ENCODE data around the gene CFAP100.
A peak's percentile ranks its signal among the peaks of the same experiment; 100 is the strongest.

CFAP100 gene

DNA sequence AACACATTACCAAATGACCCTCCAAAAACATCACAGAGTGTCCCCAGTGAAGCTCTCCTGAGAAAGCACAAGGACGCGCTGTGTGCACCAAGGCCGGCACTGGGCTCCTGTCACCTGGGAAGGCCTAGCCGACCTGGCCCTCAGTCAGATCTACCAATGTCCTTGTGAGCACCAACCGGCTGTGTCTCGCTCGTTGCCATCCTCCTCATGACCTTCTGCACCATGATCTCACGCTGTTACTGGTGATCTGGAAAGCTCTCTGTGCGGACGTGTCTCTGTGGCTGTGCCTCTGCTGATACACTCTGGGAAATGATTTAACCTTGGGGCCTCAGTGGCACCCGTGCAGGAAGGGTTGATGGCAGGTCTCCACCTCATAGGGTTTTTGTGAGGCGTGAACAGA is 56.8 kb downstream of the CFAP100 start:
- Mint-ChIP-seq H3K27me3 (ENCODE audit: low read depth, poor library complexity) (no peaks in the 10 kb centered on the region), H3K9me3 (no peaks in the 10 kb centered on the region), H3K4me1 (peaks cover 6% of the 10 kb centered on the region), H3K27ac (peak overlapping the region; percentile 55), H3K4me3 (no peak overlapping the region), H3K36me3 (ENCODE audit: low read depth) (peaks cover 27% of the 10 kb centered on the region)
- no peak for DNase-seq
- TF ChIP-seq, protein P1, sequence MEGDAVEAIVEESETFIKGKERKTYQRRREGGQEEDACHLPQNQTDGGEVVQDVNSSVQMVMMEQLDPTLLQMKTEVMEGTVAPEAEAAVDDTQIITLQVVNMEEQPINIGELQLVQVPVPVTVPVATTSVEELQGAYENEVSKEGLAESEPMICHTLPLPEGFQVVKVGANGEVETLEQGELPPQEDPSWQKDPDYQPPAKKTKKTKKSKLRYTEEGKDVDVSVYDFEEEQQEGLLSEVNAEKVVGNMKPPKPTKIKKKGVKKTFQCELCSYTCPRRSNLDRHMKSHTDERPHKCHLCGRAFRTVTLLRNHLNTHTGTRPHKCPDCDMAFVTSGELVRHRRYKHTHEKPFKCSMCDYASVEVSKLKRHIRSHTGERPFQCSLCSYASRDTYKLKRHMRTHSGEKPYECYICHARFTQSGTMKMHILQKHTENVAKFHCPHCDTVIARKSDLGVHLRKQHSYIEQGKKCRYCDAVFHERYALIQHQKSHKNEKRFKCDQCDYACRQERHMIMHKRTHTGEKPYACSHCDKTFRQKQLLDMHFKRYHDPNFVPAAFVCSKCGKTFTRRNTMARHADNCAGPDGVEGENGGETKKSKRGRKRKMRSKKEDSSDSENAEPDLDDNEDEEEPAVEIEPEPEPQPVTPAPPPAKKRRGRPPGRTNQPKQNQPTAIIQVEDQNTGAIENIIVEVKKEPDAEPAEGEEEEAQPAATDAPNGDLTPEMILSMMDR (IDR thresholded peaks at IDR 0.05): no peak

DNA sequence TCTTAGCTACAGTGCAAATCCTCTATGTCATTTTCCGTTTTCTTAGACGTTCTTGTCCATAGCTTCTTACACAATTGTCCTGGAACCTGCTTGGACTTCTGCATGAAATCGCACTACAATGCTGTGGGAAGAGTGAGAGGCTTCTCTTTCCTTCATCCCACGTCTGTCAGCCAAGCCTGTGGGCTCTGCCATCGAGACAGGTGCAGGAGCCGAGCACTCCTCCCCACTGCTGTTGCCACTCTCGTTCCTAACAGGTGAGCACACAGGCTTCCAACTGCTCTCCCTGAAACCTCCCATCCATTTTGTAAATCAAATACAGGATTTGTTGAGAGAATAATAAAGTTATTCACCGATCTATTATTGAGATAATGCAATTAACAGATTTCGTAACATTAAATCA is 57.5 kb downstream of the CFAP100 start:
- H3K36me3 Mint-ChIP-seq (ENCODE audit: low read depth): peaks cover 34% of the 10 kb centered on the region
- TF ChIP-seq, protein P1 (IDR thresholded peaks at IDR 0.05): no peak
- H3K9me3 Mint-ChIP-seq: no peaks in the 10 kb centered on the region
- no peak for DNase-seq
- peak overlapping the region; percentile 55 for H3K27ac Mint-ChIP-seq
- no peak overlapping the region for H3K4me3 Mint-ChIP-seq
- H3K27me3 Mint-ChIP-seq (ENCODE audit: low read depth, poor library complexity): no peaks in the 10 kb centered on the region
- peaks cover 6% of the 10 kb centered on the region for H3K4me1 Mint-ChIP-seq

DNA sequence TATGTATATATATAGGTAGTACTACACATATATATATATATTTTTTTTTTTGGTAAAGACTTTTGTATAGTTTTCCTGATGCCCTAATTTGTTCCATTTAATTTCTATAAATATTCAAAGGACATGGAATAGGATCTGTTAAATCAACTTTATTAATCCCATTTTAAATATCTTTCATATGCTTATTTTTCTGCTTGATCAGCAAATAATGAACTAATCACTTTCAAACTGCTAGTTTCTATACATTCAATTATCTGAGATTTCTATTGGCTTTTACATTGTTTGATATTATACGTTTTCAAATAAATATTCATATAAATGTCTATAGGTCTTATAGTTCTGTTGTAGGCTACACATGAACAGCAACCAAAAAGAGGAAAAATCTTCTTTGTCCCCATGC is 59.3 kb downstream of the CFAP100 start:
- Mint-ChIP-seq H3K36me3 (ENCODE audit: low read depth) (peaks cover 45% of the 10 kb centered on the region), H3K27me3 (ENCODE audit: low read depth, poor library complexity) (no peaks in the 10 kb centered on the region), H3K9me3 (no peaks in the 10 kb centered on the region), H3K4me1 (peaks cover 6% of the 10 kb centered on the region), H3K4me3 (no peak overlapping the region), H3K27ac (no peak overlapping the region)
- DNase-seq: no peak
- TF ChIP-seq, protein P1 (IDR thresholded peaks at IDR 0.05): no peak

DNA sequence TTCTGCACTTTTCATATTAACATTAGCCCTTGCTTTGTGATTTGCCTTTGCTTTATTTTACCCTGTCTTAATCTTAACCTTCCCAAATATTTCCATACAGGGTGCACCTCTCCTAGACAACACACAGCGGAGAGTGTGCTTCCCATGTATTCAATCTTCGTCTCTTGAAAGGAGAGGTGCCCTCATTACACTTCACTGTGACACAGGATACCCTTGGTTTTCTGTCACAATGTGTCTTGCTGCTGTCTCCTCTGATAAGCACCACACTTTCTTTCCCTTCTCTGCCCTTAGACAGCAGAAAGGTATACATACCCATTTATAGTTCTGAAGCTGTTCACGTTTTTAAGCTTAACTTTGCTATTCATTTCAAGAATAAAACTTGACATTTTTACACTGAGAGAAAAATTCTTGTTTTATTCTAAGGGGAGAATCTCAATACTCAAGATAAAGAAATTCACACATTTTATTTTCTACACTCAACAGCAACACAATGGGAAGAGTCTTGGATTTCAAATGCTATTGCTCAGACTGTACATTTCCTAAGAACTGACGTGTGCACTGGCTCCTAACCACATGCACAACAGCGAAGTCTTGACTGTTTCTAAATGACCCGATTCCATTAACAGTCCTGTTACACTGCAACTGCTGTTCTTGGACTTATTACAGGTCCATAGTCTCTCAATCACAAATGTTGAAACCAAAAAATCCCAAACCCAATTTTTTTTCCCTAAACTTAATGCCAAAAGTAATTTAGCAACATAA is 59.9 kb downstream of the CFAP100 start:
- H3K36me3 Mint-ChIP-seq (ENCODE audit: low read depth): peaks cover 45% of the 10 kb centered on the region
- H3K27me3 Mint-ChIP-seq (ENCODE audit: low read depth, poor library complexity): no peaks in the 10 kb centered on the region
- no peak overlapping the region for H3K27ac Mint-ChIP-seq
- no peak overlapping the region for H3K4me3 Mint-ChIP-seq
- H3K4me1 Mint-ChIP-seq: peaks cover 6% of the 10 kb centered on the region
- TF ChIP-seq, protein P1 (IDR thresholded peaks at IDR 0.05): no peak
- DNase-seq: no peak
- H3K9me3 Mint-ChIP-seq: no peaks in the 10 kb centered on the region

DNA sequence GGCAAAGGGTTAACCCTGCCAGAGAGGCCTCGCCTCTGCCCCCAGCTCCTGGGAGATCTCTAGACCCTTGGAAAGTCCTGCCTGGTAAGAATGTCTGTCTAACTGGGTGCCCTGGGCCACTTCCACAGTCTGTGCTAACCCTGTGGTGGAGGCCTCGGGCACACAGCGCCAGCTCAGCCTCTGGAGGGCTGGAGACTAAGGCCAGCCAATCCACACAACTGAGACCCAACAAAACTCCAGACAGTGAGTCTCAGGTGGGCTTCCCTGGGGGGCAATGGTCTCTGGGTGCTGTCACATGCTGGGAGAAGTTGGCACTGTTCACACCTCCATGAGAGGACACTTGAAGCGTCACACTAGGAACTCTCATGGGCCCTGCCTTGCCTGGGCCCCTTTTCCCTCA is 61.5 kb downstream of the CFAP100 start:
- Mint-ChIP-seq H3K4me1 (peaks cover 6% of the 10 kb centered on the region), H3K36me3 (ENCODE audit: low read depth) (peaks cover 53% of the 10 kb centered on the region), H3K27me3 (ENCODE audit: low read depth, poor library complexity) (no peaks in the 10 kb centered on the region), H3K9me3 (no peaks in the 10 kb centered on the region), H3K4me3 (no peak overlapping the region), H3K27ac (no peak overlapping the region)
- DNase-seq: no peak
- TF ChIP-seq, protein P1 (IDR thresholded peaks at IDR 0.05): no peak

DNA sequence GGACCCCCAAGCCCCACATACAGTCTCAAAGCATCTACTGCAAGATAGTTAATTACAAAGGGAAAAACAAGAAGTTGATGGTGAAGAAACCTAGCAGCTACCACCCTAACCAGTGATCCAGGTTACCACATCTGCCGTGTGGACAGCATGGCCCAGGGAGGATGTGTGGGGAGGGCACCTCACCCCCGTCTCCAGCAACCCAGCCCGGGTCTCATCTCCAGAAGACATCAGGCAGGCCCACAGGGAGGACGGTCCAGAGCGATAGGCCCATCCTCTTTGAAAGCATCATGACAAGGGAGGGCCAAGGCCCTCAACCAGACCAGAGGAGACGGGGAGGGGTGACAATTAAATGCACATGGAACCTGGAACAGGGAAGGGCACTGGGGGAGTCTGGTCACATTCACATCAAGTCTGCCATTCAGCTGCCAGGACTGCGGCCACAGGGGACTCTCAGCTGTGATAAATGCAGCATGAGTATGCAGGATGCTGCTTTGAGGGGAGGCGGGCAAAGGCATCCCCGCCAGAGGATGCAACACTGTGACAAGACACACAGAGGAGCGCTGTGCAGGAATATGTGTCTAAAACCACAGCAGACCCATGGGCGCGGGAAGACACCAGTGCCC is 62.2 kb downstream of the CFAP100 start:
- H3K27me3 Mint-ChIP-seq (ENCODE audit: low read depth, poor library complexity): no peaks in the 10 kb centered on the region
- peaks cover 6% of the 10 kb centered on the region for H3K4me1 Mint-ChIP-seq
- peaks cover 53% of the 10 kb centered on the region for H3K36me3 Mint-ChIP-seq (ENCODE audit: low read depth)
- no peak for DNase-seq
- H3K9me3 Mint-ChIP-seq: no peaks in the 10 kb centered on the region
- TF ChIP-seq, protein P1 (IDR thresholded peaks at IDR 0.05): no peak
- H3K27ac Mint-ChIP-seq: no peak overlapping the region
- no peak overlapping the region for H3K4me3 Mint-ChIP-seq

Data from nephron progenitor cell (in vitro differentiated cells).